ENCODE data around the gene TYW1.
"Not testable (repeated sequence)": the region's sequence is repeated elsewhere in the genome, so short reads cannot be mapped to it uniquely, and the experiment has no call there.

- TF ChIP-seq EZH2 (IDR thresholded peaks at IDR 0.05; ENCODE audit: borderline replicate concordance); EZH2phosphoT487 (IDR thresholded peaks at IDR 0.05; ENCODE audit: low read depth, severe bottlenecking, unreplicated experiment): not testable (repeated sequence)
- TF ChIP-seq CTCF (IDR thresholded peaks at IDR 0.05; ENCODE audit: poor library complexity) = peak; percentile 43
Measured at GRCh38 chr7:67000601-67001258, 4.1 kb downstream of the TYW1 start.

All from hepatocyte (in vitro differentiated cells).